ENCODE results near the gene MPP4. TPM values are rescaled to one million over a fixed set of nuclear protein-coding genes. Genes with fewer than 3 reads are reported as not detected.

The MPP4 gene
- total RNA-seq, 3 donors from 2014 or later: 0.25 TPM; not detected in 2

- no peak for TF ChIP-seq CTCF (IDR thresholded peaks at IDR 0.05)
- no peak for ATAC-seq
Measured at GRCh38 chr2:201707142-201707541, 8.7 kb upstream of the MPP4 start.

GRCh38 chr2:201704536-201704935, 6.1 kb upstream of the MPP4 start:
- no peak for ATAC-seq
- Histone ChIP-seq H3K4me3 (no peak overlapping the region), H3K36me3 (ENCODE audit: low read depth) (peaks cover 4% of the 10 kb centered on the region), H3K4me1 (ENCODE audit: low read depth) (no peaks in the 10 kb centered on the region), H3K9me3 (no peaks in the 10 kb centered on the region)
- TF ChIP-seq CTCF (IDR thresholded peaks at IDR 0.05): no peak
- intact Hi-C loops (cut with DNase I, micrococcal nuclease): no loop called here
- DNase-seq: no peak

More at GRCh38 chr2:201707142-201707541, 8.7 kb upstream of the MPP4 start:
- Histone ChIP-seq H3K36me3 (ENCODE audit: low read depth) (peaks cover 4% of the 10 kb centered on the region), H3K4me1 (ENCODE audit: low read depth) (no peaks in the 10 kb centered on the region), H3K4me3 (no peak overlapping the region), H3K9me3 (no peaks in the 10 kb centered on the region)
- intact Hi-C loops (cut with DNase I, micrococcal nuclease): no loop called here
- DNase-seq: no peak

GRCh38 chr2:201701646-201702045, 3.2 kb upstream of the MPP4 start:
- Histone ChIP-seq H3K4me1 (ENCODE audit: low read depth) (no peaks in the 10 kb centered on the region), H3K9me3 (no peaks in the 10 kb centered on the region), H3K36me3 (ENCODE audit: low read depth) (peaks cover 4% of the 10 kb centered on the region), H3K4me3 (no peak overlapping the region)
- intact Hi-C loops (cut with DNase I, micrococcal nuclease): no loop called here
- no peak for DNase-seq
- no peak for TF ChIP-seq CTCF (IDR thresholded peaks at IDR 0.05)
- no peak for ATAC-seq

- TF ChIP-seq CTCF (IDR thresholded peaks at IDR 0.05): no peak
- DNase-seq: no peak
- Histone ChIP-seq H3K4me3 (no peak overlapping the region), H3K36me3 (ENCODE audit: low read depth) (peaks cover 3% of the 10 kb centered on the region), H3K9me3 (no peaks in the 10 kb centered on the region), H3K4me1 (ENCODE audit: low read depth) (no peaks in the 10 kb centered on the region)
- intact Hi-C loops (cut with DNase I, micrococcal nuclease): no loop called here
- no peak for ATAC-seq
Measured at GRCh38 chr2:201699416-201699815, 972 bp upstream of the MPP4 start.

GRCh38 chr2:201697899-201698298, 545 bp downstream of the MPP4 start:
- intact Hi-C loops (cut with DNase I, micrococcal nuclease): no loop called here
- ATAC-seq (no peak), DNase-seq (no peak)
- H3K4me1 ChIP-seq (ENCODE audit: low read depth): no peaks in the 10 kb centered on the region
- no peak overlapping the region for H3K4me3 ChIP-seq
- H3K9me3 ChIP-seq: no peaks in the 10 kb centered on the region
- TF ChIP-seq CTCF (IDR thresholded peaks at IDR 0.05): no peak
- H3K36me3 ChIP-seq (ENCODE audit: low read depth): no peaks in the 10 kb centered on the region

- DNase-seq: no peak
- H3K4me1 ChIP-seq (ENCODE audit: low read depth): no peaks in the 10 kb centered on the region
- no peaks in the 10 kb centered on the region for H3K36me3 ChIP-seq (ENCODE audit: low read depth)
- no peak for ATAC-seq
- no peak overlapping the region for H3K4me3 ChIP-seq
- no peaks in the 10 kb centered on the region for H3K9me3 ChIP-seq
- no peak for TF ChIP-seq CTCF (IDR thresholded peaks at IDR 0.05)
- intact Hi-C loops (cut with DNase I, micrococcal nuclease): no loop called here
Measured at GRCh38 chr2:201696151-201696659, 2.2 kb downstream of the MPP4 start.
